ENCODE results near the gene ZSWIM7. TPM values are rescaled to one million over a fixed set of nuclear protein-coding genes. Genes with fewer than 3 reads are reported as not detected.

ZSWIM7 gene
- total RNA-seq, 1 donor from 2014 or later: 15.0 TPM

DNA sequence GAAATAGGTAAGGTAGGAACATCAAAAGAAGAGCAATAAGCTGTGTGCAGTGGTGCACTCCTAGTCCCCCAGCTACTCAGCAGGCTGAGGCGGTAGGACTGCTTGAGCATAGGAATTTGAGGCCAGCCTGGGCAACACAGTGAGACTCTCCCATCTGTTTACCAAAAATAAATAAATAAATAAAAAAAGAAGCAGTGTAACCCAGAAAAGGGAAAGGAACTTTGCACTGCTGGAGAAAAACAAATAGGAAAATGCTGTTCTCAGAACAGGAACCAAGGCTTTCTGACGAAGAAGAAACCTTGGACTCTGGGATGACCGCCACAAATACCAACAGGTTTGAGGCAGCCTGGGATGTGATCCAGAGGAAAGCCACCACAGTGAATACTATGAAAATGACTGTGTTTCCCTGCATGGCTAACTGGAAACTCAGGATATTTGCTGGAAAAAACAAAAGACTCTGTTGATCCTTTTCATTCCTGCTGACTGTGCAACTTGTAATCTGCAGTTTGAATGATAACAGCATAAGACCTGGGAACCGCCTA lies 41.3 kb upstream of the ZSWIM7 start:
- no peak for DNase-seq
- H3K9me3 Mint-ChIP-seq: no peaks in the 10 kb centered on the region
- H3K4me1 Mint-ChIP-seq: no peaks in the 10 kb centered on the region
- no peak overlapping the region for H3K27ac Mint-ChIP-seq
- intact Hi-C loops (cut with micrococcal nuclease): no loop called here
- no peak overlapping the region for H3K4me3 Mint-ChIP-seq
- no peaks in the 10 kb centered on the region for H3K27me3 Mint-ChIP-seq
- TF ChIP-seq, protein P1, sequence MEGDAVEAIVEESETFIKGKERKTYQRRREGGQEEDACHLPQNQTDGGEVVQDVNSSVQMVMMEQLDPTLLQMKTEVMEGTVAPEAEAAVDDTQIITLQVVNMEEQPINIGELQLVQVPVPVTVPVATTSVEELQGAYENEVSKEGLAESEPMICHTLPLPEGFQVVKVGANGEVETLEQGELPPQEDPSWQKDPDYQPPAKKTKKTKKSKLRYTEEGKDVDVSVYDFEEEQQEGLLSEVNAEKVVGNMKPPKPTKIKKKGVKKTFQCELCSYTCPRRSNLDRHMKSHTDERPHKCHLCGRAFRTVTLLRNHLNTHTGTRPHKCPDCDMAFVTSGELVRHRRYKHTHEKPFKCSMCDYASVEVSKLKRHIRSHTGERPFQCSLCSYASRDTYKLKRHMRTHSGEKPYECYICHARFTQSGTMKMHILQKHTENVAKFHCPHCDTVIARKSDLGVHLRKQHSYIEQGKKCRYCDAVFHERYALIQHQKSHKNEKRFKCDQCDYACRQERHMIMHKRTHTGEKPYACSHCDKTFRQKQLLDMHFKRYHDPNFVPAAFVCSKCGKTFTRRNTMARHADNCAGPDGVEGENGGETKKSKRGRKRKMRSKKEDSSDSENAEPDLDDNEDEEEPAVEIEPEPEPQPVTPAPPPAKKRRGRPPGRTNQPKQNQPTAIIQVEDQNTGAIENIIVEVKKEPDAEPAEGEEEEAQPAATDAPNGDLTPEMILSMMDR (IDR thresholded peaks at IDR 0.05): no peak
- ChIA-PET CTCF (interaction anchor here (0.7 kb wide), 1 partner anchor 401 kb away, joined by 4 read pairs; no protein-coding TSS in a partner anchor), POLR2A (no interaction called here)
- ATAC-seq (ENCODE audit: low read depth): no peak
- H3K36me3 Mint-ChIP-seq (ENCODE audit: low read depth): peaks cover 86% of the 10 kb centered on the region

DNA sequence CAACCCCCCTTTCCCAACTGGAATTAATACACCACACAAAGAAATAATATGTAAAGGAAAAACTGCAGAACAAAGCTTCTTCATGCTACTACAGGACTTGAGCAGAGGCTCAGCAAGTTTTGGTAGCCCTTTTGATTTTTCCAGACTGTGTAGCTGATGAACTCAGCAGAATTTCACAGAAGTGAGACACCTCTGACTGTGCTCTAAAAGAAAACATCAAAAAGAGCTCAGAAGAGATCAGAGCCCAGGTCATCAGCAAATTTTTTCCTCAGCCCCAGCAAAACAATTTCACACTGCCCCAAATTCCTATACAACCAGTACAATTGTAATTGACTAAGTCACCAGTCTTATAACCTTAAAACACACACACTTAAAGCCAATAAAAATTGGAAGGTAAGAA lies 38.1 kb upstream of the ZSWIM7 start:
- DNase-seq (no peak), ATAC-seq (ENCODE audit: low read depth) (no peak)
- ChIA-PET POLR2A (no interaction called here), CTCF (no interaction called here)
- Mint-ChIP-seq H3K27me3 (no peaks in the 10 kb centered on the region), H3K9me3 (no peaks in the 10 kb centered on the region), H3K36me3 (ENCODE audit: low read depth) (peaks cover 88% of the 10 kb centered on the region), H3K4me3 (no peak overlapping the region), H3K4me1 (peaks cover 3% of the 10 kb centered on the region), H3K27ac (peak overlapping the region; percentile 46)
- TF ChIP-seq, protein P1 (IDR thresholded peaks at IDR 0.05): no peak
- intact Hi-C loops (cut with micrococcal nuclease): no loop called here

DNA sequence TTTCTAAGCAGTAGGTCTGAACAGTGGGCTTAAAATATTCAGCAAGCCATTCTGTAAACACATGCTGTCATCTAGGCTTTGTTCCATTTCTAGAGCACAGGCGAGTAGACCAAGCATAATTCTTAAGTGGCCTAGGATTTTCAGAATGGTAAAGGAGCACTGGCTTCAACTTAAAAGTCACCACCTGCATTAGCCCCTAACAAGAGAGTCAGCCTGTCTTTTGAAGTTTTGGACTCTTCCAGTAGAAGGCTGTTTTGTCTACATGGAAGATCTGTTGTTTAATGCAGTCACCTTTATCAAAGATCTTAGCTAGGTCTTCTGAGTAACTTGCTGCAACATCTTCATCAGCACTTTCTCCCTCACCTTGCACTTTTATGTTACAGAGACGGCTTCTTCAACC lies 36.8 kb upstream of the ZSWIM7 start:
- Mint-ChIP-seq H3K36me3 (ENCODE audit: low read depth) (peaks cover 92% of the 10 kb centered on the region), H3K27me3 (no peaks in the 10 kb centered on the region), H3K9me3 (no peaks in the 10 kb centered on the region), H3K27ac (no peak overlapping the region), H3K4me3 (no peak overlapping the region), H3K4me1 (peaks cover 3% of the 10 kb centered on the region)
- TF ChIP-seq, protein P1 (IDR thresholded peaks at IDR 0.05): no peak
- ATAC-seq (ENCODE audit: low read depth) (no peak), DNase-seq (no peak)
- CTCF ChIA-PET: no interaction called here
- intact Hi-C loops (cut with micrococcal nuclease): no loop called here
- POLR2A ChIA-PET: no interaction called here

DNA sequence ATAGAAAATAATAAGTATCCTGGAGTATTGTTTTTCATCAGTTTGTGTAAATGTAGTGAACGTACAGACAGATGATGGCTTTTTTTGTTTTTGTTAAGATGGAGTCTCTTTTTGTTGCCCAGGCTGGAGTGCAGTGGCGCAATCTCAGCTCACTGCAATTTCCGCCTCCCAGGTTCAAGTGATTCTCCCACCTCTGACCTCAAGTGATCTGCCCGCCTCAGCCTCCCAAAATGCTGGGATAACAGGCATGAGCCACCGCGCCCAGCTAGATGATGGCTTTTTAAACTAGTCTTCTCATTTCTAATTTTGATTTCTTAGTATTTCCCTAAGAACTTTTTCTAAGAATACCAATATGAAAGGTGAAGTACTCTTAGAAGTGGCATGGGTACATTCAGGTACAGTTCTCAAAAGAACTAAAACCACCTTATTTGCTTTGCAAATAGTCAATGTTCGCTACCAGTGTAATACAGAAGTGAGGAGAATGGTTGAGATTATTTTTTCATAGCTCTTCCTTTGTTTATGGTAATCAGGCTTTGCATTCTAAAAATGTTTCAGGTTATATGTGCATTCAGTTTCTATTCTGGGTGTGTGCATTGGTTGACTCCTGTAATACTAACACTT lies 34.3 kb upstream of the ZSWIM7 start:
- Mint-ChIP-seq H3K27me3 (no peaks in the 10 kb centered on the region), H3K27ac (no peak overlapping the region), H3K4me3 (no peak overlapping the region), H3K36me3 (ENCODE audit: low read depth) (peaks cover 92% of the 10 kb centered on the region), H3K4me1 (peaks cover 3% of the 10 kb centered on the region), H3K9me3 (no peaks in the 10 kb centered on the region)
- no peak for ATAC-seq (ENCODE audit: low read depth)
- intact Hi-C loops (cut with micrococcal nuclease): no loop called here
- TF ChIP-seq, protein P1 (IDR thresholded peaks at IDR 0.05): no peak
- ChIA-PET CTCF (no interaction called here), POLR2A (interaction anchor here (0.6 kb wide), 1 partner anchor 136 kb away, joined by 4 read pairs; no protein-coding TSS in a partner anchor)
- no peak for DNase-seq

DNA sequence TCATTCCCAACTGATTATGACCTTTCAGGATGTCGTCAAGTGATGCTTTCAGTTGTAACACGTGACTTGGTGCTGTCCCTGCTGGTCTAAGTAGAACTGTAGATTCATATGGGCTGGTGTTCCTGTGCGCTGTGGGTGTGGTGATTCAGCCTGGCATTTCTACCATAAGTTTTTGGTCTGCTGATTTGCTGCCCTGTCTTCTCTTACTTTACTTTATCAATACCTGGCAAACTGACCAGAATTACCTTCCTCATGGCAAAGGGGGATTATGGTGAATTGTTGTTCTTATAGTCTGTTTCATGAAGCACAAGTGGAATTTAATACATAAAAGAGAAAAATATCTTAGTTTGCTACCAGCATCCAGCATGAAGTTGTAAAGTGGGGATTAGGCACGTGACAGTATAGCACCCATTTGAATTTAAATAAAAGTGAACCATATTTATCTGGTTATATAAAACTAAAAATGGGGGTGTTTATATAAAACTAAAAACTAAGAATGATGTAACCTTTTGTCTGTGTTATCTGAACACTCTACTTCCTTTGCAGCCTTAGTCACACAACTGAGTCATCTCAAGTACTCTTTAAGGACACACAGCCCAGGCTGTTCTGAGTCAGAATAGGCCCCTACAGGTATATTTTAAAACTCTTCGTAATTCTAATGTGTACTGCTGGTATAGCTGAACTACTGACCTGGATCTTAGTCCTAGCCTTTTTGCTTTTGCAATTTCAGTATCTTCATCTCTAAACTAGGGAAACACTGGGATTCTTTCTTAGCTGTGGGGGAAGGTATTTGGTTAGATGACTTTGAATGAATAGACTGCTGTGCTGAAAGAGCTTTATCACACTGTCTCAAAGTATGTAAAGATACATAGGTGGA lies 28.4 kb upstream of the ZSWIM7 start:
- peak overlapping the region; percentile 88 for H3K27ac Mint-ChIP-seq
- ATAC-seq (ENCODE audit: low read depth) (peak; percentile 95), DNase-seq (no peak)
- peaks cover 16% of the 10 kb centered on the region for H3K4me1 Mint-ChIP-seq
- ChIA-PET POLR2A (no interaction called here), CTCF (no interaction called here)
- H3K36me3 Mint-ChIP-seq (ENCODE audit: low read depth): peaks cover 91% of the 10 kb centered on the region
- peak overlapping the region; percentile 47 for H3K4me3 Mint-ChIP-seq
- no peaks in the 10 kb centered on the region for H3K27me3 Mint-ChIP-seq
- TF ChIP-seq, protein P1 (IDR thresholded peaks at IDR 0.05): no peak
- intact Hi-C loops (cut with micrococcal nuclease): no loop called here
- H3K9me3 Mint-ChIP-seq: no peaks in the 10 kb centered on the region
